Ovary (tissue), 9 donors: ENCODE data around the gene NLE1. TPM values are rescaled to one million over a fixed set of nuclear protein-coding genes. Genes with fewer than 3 reads are reported as not detected.

ENCODE experiments used
- DNase-seq, 5 donors: peaks; one replicate each; pipeline ENCODE4 v3.0.0-alpha.2; 2019 to 2020
- H3K27ac ChIP-seq, 2 donors: fragments of 200-600 bp; one replicate each; pipeline versions ENCODE4 v1.5.1 to v1.8.0; 2019 to 2022
- H3K27me3 ChIP-seq: fragments of 200-600 bp; one replicate; pipeline ENCODE4 v1.8.0; 2022
- H3K36me3 ChIP-seq: fragments of 200-600 bp; sonication (generic); one replicate; pipeline ENCODE4 v1.5.1; 2019
- H3K4me1 ChIP-seq: one replicate; pipeline ENCODE4 v1.8.1; 2013; ENCODE audit warnings: mild to moderate bottlenecking, moderate library complexity; ENCODE audit not compliant: insufficient read depth
- H3K4me3 ChIP-seq: fragments of 200-600 bp; sonication (generic); one replicate; pipeline ENCODE4 v1.5.1; 2017
- H3K9me3 ChIP-seq, 2 donors: fragments of 200-600 bp in 1 of 2; sonication (generic) in 1 of 2; one replicate each; pipeline versions ENCODE4 v1.5.1 to v1.8.1; 2013 to 2019; ENCODE audit warnings: mild to moderate bottlenecking in 1 of 2, moderate library complexity in 1 of 2
- CTCF ChIP-seq, 3 donors: fragments of 450-650 bp in 2 of 3; fragments of 200-600 bp in 1 of 3; IDR thresholded peaks; one replicate each; pipeline versions ENCODE4 v1.5.1 to v1.8.0; 2016 to 2022; ENCODE audit warnings: antibody characterized with exemption in 3 of 3, mild to moderate bottlenecking in 1 of 3
- EP300 ChIP-seq: sonication (generic); formaldehyde crosslinking; IDR thresholded peaks from one replicate; pipeline ENCODE4 v1.6.1; 2017; ENCODE audit warnings: antibody characterized with exemption
- POLR2A ChIP-seq: fragments of 450-650 bp; IDR thresholded peaks from one replicate; pipeline ENCODE4 v1.6.1; 2017; ENCODE audit warnings: antibody characterized with exemption, mild to moderate bottlenecking, moderate library complexity
- WGBS, 3 donors: extraction: QIAGEN DNeasy Blood & Tissue Kit in 1 of 3; methylation state at CpG; one replicate each; pipeline versions ENCODE4 v1.1.5 to v1.1.7; 2013 to 2017; 5-methylcytosine and 5-hydroxymethylcytosine counted together
- intact Hi-C, 4 donors: fragments of 100-400 bp; cut with DNase I; formaldehyde crosslinking; loops; one replicate each; pipeline versions ENCODE4 v1.11.0 to v1.15.1; 2022 to 2023
- polyA plus RNA-seq, 2 donors: library from polyadenylated mRNA; stranded (reverse); fragments of 200-250 nt in 1 of 2; fragments of 350-450 nt in 1 of 2; fragmentation: Illumina TruSeq in 1 of 2; extraction: RNeasy Lipid Tissue Mini Kit (QIAGEN cat#74804) in 1 of 2; gene quantifications; one replicate each; pipeline ENCODE4 v1.2.3, GENCODE V29; 2013 to 2014
- total RNA-seq, 7 donors: library from RNA; depleted of rRNA in 2 of 7; stranded (reverse); fragments of >200 nt in 2 of 7; fragmentation: NEBNext Ultra II Directional in 3 of 7; extraction: Animal tissue kit (Norgen Biotek cat#: 25700) in 3 of 7; gene quantifications; one replicate each; pipeline versions ENCODE4 v1.1.0 to v1.2.4, GENCODE V29; 2016 to 2023
- donor health status: DM: no; HTN: no; CAD: no; lungs with moderate emphysema.
- donor health status: DM: no; HTN: no; CAD: no.
- donor health status: Bipolar disorder and iron deficiency.
- donor health status: DM: yes; HTN: yes; CAD: no.
- donor health status: DM: no; HTN: no; CAD: no.
- donor health status: DM: yes; HTN: yes; CAD: no.

NLE1 gene
- total and polyA plus RNA-seq, 9 donors: 10.6 to 26.5 (median 18.2) TPM

- no peaks in the 10 kb centered on the region for H3K27me3 ChIP-seq
- H3K36me3 ChIP-seq: no peaks in the 10 kb centered on the region
- peak overlapping the region; percentile 88 for H3K4me3 ChIP-seq
- DNase-seq: no peak
- H3K27ac ChIP-seq: no peak overlapping the region
- TF ChIP-seq POLR2A: no peak
- no peak for TF ChIP-seq EP300
- no peak for TF ChIP-seq CTCF (IDR thresholded peaks at IDR 0.05)
- intact Hi-C loops: no loop called here
- 45 to 63% (median 58%) methylated on average over 8 of the region's 8 CpGs for WGBS, 3 donors
- no peaks in the 10 kb centered on the region for H3K9me3 ChIP-seq
- peaks cover 7% of the 10 kb centered on the region for H3K4me1 ChIP-seq
These were observed 329 bp upstream of the NLE1 start for GRCh38 chr17:35142467-35142796.

- Histone ChIP-seq H3K9me3 (no peaks in the 10 kb centered on the region), H3K4me1 (peaks cover 7% of the 10 kb centered on the region), H3K4me3 (no peak overlapping the region), H3K27me3 (no peaks in the 10 kb centered on the region), H3K36me3 (no peaks in the 10 kb centered on the region), H3K27ac (no peak overlapping the region)
- TF ChIP-seq EP300: no peak
- intact Hi-C loops: no loop called here
- DNase-seq: no peak
- WGBS, 3 donors: 91 to 94% (median 92%) methylated on average over 6 of the region's 6 CpGs
These were observed 3.9 kb downstream of the NLE1 start for GRCh38 chr17:35138218-35138617.

- Histone ChIP-seq H3K27me3 (no peaks in the 10 kb centered on the region), H3K4me1 (no peaks in the 10 kb centered on the region), H3K9me3 (no peaks in the 10 kb centered on the region), H3K36me3 (no peaks in the 10 kb centered on the region), H3K27ac (no peak overlapping the region), H3K4me3 (no peak overlapping the region)
- no peak for TF ChIP-seq POLR2A
- no peak for TF ChIP-seq CTCF (IDR thresholded peaks at IDR 0.05)
- TF ChIP-seq EP300: no peak
- WGBS, 3 donors: 80 to 87% (median 86%) methylated on average over 6 of the region's 6 CpGs
- DNase-seq: no peak
- intact Hi-C loops: no loop called here
These were observed 6.8 kb downstream of the NLE1 start for GRCh38 chr17:35135322-35135721.

- no peak overlapping the region for H3K27ac ChIP-seq
- intact Hi-C loops: no loop called here
- WGBS, 3 donors: 89 to 95% (median 89%) methylated on average over 22 of the region's 22 CpGs
- no peak overlapping the region for H3K4me3 ChIP-seq
- no peaks in the 10 kb centered on the region for H3K4me1 ChIP-seq
- no peaks in the 10 kb centered on the region for H3K9me3 ChIP-seq
- TF ChIP-seq POLR2A (no peak), EP300 (no peak), CTCF (IDR thresholded peaks at IDR 0.05) (no peak)
- H3K27me3 ChIP-seq: no peaks in the 10 kb centered on the region
- no peak for DNase-seq
- no peaks in the 10 kb centered on the region for H3K36me3 ChIP-seq
These were observed 9.1 kb downstream of the NLE1 start for GRCh38 chr17:35132816-35133550.

- H3K36me3 ChIP-seq: no peaks in the 10 kb centered on the region
- TF ChIP-seq CTCF (IDR thresholded peaks at IDR 0.05) (no peak), EP300 (no peak), POLR2A (no peak)
- no peak for DNase-seq
These were observed 10.0 kb downstream of the NLE1 start for GRCh38 chr17:35132099-35132498.

More at GRCh38 chr17:35132099-35132498, 10.0 kb downstream of the NLE1 start:
- Histone ChIP-seq H3K27ac (no peak overlapping the region), H3K9me3 (no peaks in the 10 kb centered on the region), H3K27me3 (no peaks in the 10 kb centered on the region), H3K4me3 (no peak overlapping the region), H3K4me1 (no peaks in the 10 kb centered on the region)
- WGBS, 3 donors: 66 to 83% (median 71%) methylated on average over 10 of the region's 10 CpGs
- intact Hi-C loops: no loop called here
